ENCODE results near the gene CD86. TPM values are rescaled to one million over a fixed set of nuclear protein-coding genes. Genes with fewer than 3 reads are reported as not detected.

CD86 gene
- polyA plus RNA-seq, 1 donor from 2014 or later = not detected

GRCh38 chr3:122088531-122088930, 33.4 kb downstream of the CD86 start:
- no peaks in the 10 kb centered on the region for H4K20me1 ChIP-seq (ENCODE audit: insufficient read depth)
- no peak overlapping the region for H3K9ac ChIP-seq (ENCODE audit: low read length)
- H3K4me2 ChIP-seq (ENCODE audit: low read length) = no peak overlapping the region
- TF ChIP-seq MXI1 (conservative IDR thresholded peaks at IDR 0.05; ENCODE audit: poor library complexity, severe bottlenecking) (no peak), SMC3 (conservative IDR thresholded peaks at IDR 0.05; ENCODE audit: poor library complexity) (no peak), RAD21 (conservative IDR thresholded peaks at IDR 0.05) (no peak)
- no peaks in the 10 kb centered on the region for H3F3A ChIP-seq (ENCODE audit: insufficient read depth, low read length, poor library complexity, severe bottlenecking)
- H3K4me3 ChIP-seq (ENCODE audit: low read length) = no peak overlapping the region
- no peak overlapping the region for H2AFZ ChIP-seq (ENCODE audit: low read depth, low read length)
- no peaks in the 10 kb centered on the region for H3K27me3 ChIP-seq (ENCODE audit: insufficient read depth, low read depth, low read length)
- H3K79me2 ChIP-seq (replicated peaks; ENCODE audit: insufficient read depth, low read length) = no peaks in the 10 kb centered on the region
- H3K27ac ChIP-seq (ENCODE audit: low read length) = no peak overlapping the region
- H3K36me3 ChIP-seq (ENCODE audit: insufficient read depth, low read length) = no peaks in the 10 kb centered on the region
- H3K9me2 ChIP-seq (ENCODE audit: insufficient read depth, low read length) = no peaks in the 10 kb centered on the region
- H3K9me3 ChIP-seq (ENCODE audit: low read length) = no peaks in the 10 kb centered on the region

GRCh38 chr3:122091602-122092295, 36.6 kb downstream of the CD86 start:
- Histone ChIP-seq H3K9ac (ENCODE audit: low read length) (no peak overlapping the region), H3K36me3 (ENCODE audit: insufficient read depth, low read length) (no peaks in the 10 kb centered on the region), H3F3A (ENCODE audit: insufficient read depth, low read length, poor library complexity, severe bottlenecking) (no peaks in the 10 kb centered on the region), H4K20me1 (ENCODE audit: insufficient read depth) (no peaks in the 10 kb centered on the region), H3K27ac (ENCODE audit: low read length) (no peak overlapping the region), H3K27me3 (ENCODE audit: insufficient read depth, low read depth, low read length) (no peaks in the 10 kb centered on the region), H3K4me3 (ENCODE audit: low read length) (no peak overlapping the region), H3K79me2 (replicated peaks; ENCODE audit: insufficient read depth, low read length) (no peaks in the 10 kb centered on the region), H3K4me2 (ENCODE audit: low read length) (no peak overlapping the region), H2AFZ (ENCODE audit: low read depth, low read length) (no peak overlapping the region), H3K9me3 (ENCODE audit: low read length) (no peaks in the 10 kb centered on the region), H3K9me2 (ENCODE audit: insufficient read depth, low read length) (no peaks in the 10 kb centered on the region)
- TF ChIP-seq SMC3 (conservative IDR thresholded peaks at IDR 0.05; ENCODE audit: poor library complexity) = no peak
- TF ChIP-seq CTCF (IDR thresholded peaks at IDR 0.05; ENCODE audit: poor library complexity, severe bottlenecking) = no peak
- TF ChIP-seq REST (IDR thresholded peaks at IDR 0.05; ENCODE audit: borderline replicate concordance) = no peak
- no peak for TF ChIP-seq EZH2 (IDR thresholded peaks at IDR 0.05; ENCODE audit: borderline replicate concordance, insufficient read depth, low read length, poor library complexity, severe bottlenecking)
- no peak for TF ChIP-seq RAD21 (conservative IDR thresholded peaks at IDR 0.05)
- TF ChIP-seq MXI1 (conservative IDR thresholded peaks at IDR 0.05; ENCODE audit: poor library complexity, severe bottlenecking) = no peak
- TF ChIP-seq TAF1 (IDR thresholded peaks at IDR 0.05; ENCODE audit: low read depth) = no peak

Measured in neural cell (in vitro differentiated cells).